ENCODE data around the gene BAD. TPM values are rescaled to one million over a fixed set of nuclear protein-coding genes. Genes with fewer than 3 reads are reported as not detected.

Gene BAD
- total and polyA plus RNA-seq, 2 of the 13 experiments (the other 11 are each of a cell fraction or from before 2014, with no cell fraction given) = 17.9 to 28.5 TPM

GRCh38 chr11:64313491-64314145 lies 29.2 kb upstream of the BAD start:
- WGBS (ENCODE audit: low lambda C conversion rate) = 96% methylated on average over 17 of the region's 18 CpGs
- H3K9me3 ChIP-seq (ENCODE audit: low read length) = no peaks in the 10 kb centered on the region
- in situ Hi-C loops (cut with HindIII; ENCODE audit: extremely low pct_ligation_motif_present, low pct_unique_long_range_greater_than_20kb) (no loop called here), intact Hi-C loops (cut with micrococcal nuclease; ENCODE audit: unreplicated experiment) (no loop called here)
- H3K4me2 ChIP-seq (ENCODE audit: low read depth, low read length) = no peak overlapping the region
- H3K36me3 ChIP-seq (replicated peaks in 1 of 2; ENCODE audit: control insufficient read depth in 1 of 2, insufficient read depth in 2 of 2, low read length in 2 of 2) = peaks cover 0 to 18% of the 10 kb centered on the region in 2 experiments; a peak in 2 of 5 replicates
- no peak overlapping the region for H3K27ac ChIP-seq (ENCODE audit: extremely low read length, insufficient read depth, low read length)
- no peak for DNase-seq (ENCODE audit: low spot score)
- H3K4me3 ChIP-seq (replicated peaks in 1 of 3; ENCODE audit: insufficient read depth in 1 of 3, low read depth in 2 of 3, low read length in 3 of 3) = no peak overlapping the region
- no peak for FAIRE-seq
- H2AFZ ChIP-seq (ENCODE audit: low read length) = no peak overlapping the region
- no peak overlapping the region for H3K9ac ChIP-seq (ENCODE audit: insufficient read depth, low read depth, low read length)
- no peaks in the 10 kb centered on the region for H4K20me1 ChIP-seq (ENCODE audit: insufficient read depth, low read length)
- no TSS peak for BruUV-seq (replicated peaks)
- ATAC-seq = no peak
- H3K27me3 ChIP-seq (ENCODE audit: control insufficient read depth in 1 of 2, insufficient read depth in 2 of 2, low read length in 2 of 2) = no peaks in the 10 kb centered on the region; a peak in 1 of 5 replicates
- POLR2A ChIA-PET = no interaction called here
- CTCF ChIA-PET (ENCODE audit: low intra/inter-chr PET ratio, low total read pairs) = no interaction called here
- TF ChIP-seq ZGPAT (CRISPR knock-in tag; IDR thresholded peaks at IDR 0.05) (no peak), MTERF4 (CRISPR knock-in tag; IDR thresholded peaks at IDR 0.05) (no peak), AGO2 (optimal IDR thresholded peaks at IDR 0.05; ENCODE audit: low read depth, low read length) (peak; percentile 83), NR2F6 (IDR thresholded peaks at IDR 0.05) (no peak), NR2F6 (CRISPR knock-in tag; IDR thresholded peaks at IDR 0.05) (no peak), FOXA1 (IDR thresholded peaks at IDR 0.05) (no peak), FOXA1 (CRISPR knock-in tag; IDR thresholded peaks at IDR 0.05) (no peak), PHF20 (CRISPR knock-in tag; IDR thresholded peaks at IDR 0.05) (no peak), NFYB (CRISPR knock-in tag; IDR thresholded peaks at IDR 0.05) (no peak), RBFOX2 (IDR thresholded peaks at IDR 0.05; ENCODE audit: low read depth, low read length) (peak; percentile 63)
- peaks cover 12% of the 10 kb centered on the region for H3K79me2 ChIP-seq (ENCODE audit: insufficient read depth, low read length)
- H3K4me1 ChIP-seq (ENCODE audit: insufficient read depth, low read length) = peaks cover 32% of the 10 kb centered on the region
